Measurements from ENCODE around the gene PADI3.

PADI3 gene

GRCh38 chr1:17248781-17249180 is at the start of gene PADI3:
Gene PADI3 (plus strand): TSS chr1:17249098. CDS start chr1:17249138, 40 bp downstream.
- Mint-ChIP-seq H3K4me1 (ENCODE audit: low read depth) (peaks cover 19% of the 10 kb centered on the region), H3K4me3 (no peak within 1 kb of the TSS), H3K27me3 (peaks cover 5% of the 10 kb centered on the region), H3K9me3 (no peaks in the 10 kb centered on the region), H3K27ac (no peak within 1 kb of the TSS), H3K36me3 (ENCODE audit: low read depth) (no peaks in the 10 kb centered on the region)
- intact Hi-C loops (cut with micrococcal nuclease), result no loop called here

DNA sequence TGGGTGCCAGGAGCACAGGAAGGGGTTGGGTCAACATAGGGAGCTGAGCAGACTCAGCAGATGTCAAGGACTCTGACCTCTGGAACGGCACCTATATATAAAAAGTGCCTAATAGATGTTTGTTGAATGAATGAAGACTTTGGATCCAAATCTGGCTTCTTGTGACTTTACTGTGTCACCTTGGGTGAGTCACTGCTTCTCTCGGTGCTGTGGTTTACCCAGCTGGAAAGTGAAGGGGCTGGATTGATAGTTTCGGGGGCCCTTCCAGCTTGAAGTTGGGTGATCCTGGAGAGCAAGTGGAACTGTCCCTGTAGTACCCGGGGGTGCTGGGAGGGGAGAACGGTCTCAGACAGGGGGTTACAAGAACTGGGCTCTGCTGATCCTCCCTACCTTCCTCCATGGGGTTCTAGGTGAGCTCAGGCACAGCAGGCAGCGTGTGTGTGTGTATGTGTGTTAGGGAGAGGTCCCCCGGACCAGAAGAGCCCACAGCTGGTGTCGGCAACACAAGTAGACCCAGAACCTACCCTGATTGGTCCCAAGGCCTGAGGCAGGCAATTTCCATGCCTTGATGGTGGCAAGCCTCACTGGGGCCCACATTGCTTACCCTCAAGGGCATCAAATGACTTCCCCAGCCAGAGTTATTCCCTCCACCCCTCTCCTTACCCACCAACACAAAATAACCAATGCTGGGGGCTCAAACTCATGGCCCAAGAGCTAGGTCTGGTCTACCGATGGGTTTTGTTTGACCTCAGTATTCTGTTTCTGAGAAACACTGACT is 49.4 kb upstream of the PADI3 start:
- Mint-ChIP-seq H3K4me1 (ENCODE audit: low read depth) (peaks cover 11% of the 10 kb centered on the region), H3K36me3 (ENCODE audit: low read depth) (no peaks in the 10 kb centered on the region), H3K4me3 (no peak overlapping the region), H3K27ac (no peak overlapping the region), H3K9me3 (no peaks in the 10 kb centered on the region), H3K27me3 (peaks cover 18% of the 10 kb centered on the region)
- intact Hi-C loops (cut with micrococcal nuclease), result no loop called here

DNA sequence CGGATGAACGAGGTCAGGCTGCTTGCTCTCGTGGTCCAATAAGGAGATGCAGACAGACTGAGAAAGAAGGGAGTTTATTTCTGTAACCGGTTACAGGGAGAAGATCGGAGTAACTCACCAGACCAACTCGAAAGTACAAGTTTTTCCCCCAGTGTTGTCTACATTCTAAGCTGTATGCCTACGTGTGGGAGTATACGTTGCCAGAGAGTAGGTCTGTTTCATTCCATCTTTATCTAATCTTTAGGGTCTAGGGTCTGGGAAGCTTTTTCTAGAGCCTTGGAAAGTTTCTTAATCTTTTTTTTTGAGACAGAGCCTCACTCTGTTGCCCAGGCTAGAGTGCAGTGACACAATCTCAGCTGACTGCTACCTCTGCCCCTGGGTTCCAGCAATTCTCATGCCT is 48.7 kb upstream of the PADI3 start:
- H3K27ac Mint-ChIP-seq, result no peak overlapping the region
- intact Hi-C loops (cut with micrococcal nuclease), result no loop called here
- peaks cover 11% of the 10 kb centered on the region for H3K4me1 Mint-ChIP-seq (ENCODE audit: low read depth)
- peaks cover 15% of the 10 kb centered on the region for H3K27me3 Mint-ChIP-seq
- H3K4me3 Mint-ChIP-seq, result no peak overlapping the region
- no peaks in the 10 kb centered on the region for H3K36me3 Mint-ChIP-seq (ENCODE audit: low read depth)
- H3K9me3 Mint-ChIP-seq, result no peaks in the 10 kb centered on the region

DNA sequence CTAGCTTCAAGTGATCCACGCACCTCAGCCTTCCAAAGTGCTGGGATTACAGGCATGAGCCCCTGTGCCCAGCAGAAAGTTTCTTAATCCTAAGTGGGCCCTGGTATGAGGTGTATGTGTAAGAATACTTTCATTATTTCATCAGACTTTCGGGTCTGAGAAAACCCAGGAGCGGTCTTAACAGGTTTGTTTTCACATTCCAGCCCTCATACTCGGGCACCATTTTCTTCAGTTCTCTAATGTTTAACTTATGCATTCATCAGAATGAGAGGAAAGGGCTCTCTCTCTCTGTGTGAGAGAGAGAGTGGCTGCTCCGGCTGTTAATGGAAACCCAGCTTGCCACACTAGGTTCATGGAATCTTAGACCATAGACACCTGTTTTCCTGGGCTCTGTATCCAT is 48.1 kb upstream of the PADI3 start:
- no peak overlapping the region for H3K27ac Mint-ChIP-seq
- H3K4me3 Mint-ChIP-seq, result no peak overlapping the region
- intact Hi-C loops (cut with micrococcal nuclease), result no loop called here
- H3K27me3 Mint-ChIP-seq, result peaks cover 18% of the 10 kb centered on the region
- H3K4me1 Mint-ChIP-seq (ENCODE audit: low read depth), result peaks cover 11% of the 10 kb centered on the region
- no peaks in the 10 kb centered on the region for H3K9me3 Mint-ChIP-seq
- H3K36me3 Mint-ChIP-seq (ENCODE audit: low read depth), result no peaks in the 10 kb centered on the region

DNA sequence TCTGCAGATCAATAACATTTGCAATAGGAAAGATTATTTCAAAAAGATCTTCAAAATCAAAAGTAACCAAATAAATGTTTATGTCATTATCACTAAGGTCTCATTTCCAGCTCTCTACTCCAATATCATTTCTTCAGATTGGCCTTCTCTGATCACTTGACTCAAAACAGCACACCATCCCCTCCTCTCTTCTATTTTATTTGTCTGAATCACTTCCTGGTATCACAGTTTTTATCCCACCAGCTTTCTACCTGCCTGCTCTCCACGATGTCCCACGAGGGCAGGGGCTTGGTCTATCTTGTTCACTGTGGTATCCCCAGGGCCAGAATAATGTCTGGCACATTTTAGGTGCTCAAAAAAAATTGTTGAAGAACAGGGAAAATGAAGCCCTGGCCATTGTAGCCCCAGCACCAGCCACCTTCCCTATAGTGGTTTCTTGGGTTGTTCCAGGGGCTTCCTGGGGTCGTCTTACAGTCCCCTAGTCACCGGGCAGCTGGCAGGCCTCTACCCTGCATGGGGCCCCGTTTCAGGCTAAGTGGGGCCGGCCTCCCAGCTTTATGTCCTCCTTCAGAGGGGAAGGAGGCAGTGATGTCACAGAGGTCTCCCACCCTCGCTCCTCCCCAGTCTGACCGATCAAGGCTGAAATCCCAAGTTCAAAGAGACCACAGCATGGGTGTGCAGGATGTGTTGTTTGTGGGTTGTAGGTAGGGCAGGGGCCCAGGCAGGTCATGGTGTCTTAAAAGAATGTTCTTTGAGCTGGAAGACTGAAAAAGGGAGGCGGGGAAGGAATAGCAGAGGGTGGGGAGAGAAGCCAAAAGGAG is 47.5 kb upstream of the PADI3 start:
- Mint-ChIP-seq H3K27me3 (peaks cover 20% of the 10 kb centered on the region), H3K27ac (peak overlapping the region; percentile 43), H3K4me3 (no peak overlapping the region), H3K36me3 (ENCODE audit: low read depth) (no peaks in the 10 kb centered on the region), H3K4me1 (ENCODE audit: low read depth) (peaks cover 11% of the 10 kb centered on the region), H3K9me3 (no peaks in the 10 kb centered on the region)
- intact Hi-C loops (cut with micrococcal nuclease), result no loop called here

GRCh38 chr1:17204546-17205440 is 44.1 kb upstream of the PADI3 start, which contains the start of gene PADI1:
Gene PADI1 (plus strand): TSS chr1:17205128. CDS start chr1:17205218, 90 bp downstream.
- H3K27ac Mint-ChIP-seq, result no peak within 1 kb of the TSS
- peaks cover 30% of the 10 kb centered on the region for H3K4me1 Mint-ChIP-seq (ENCODE audit: low read depth)
- intact Hi-C loops (cut with micrococcal nuclease), result no loop called here
- H3K9me3 Mint-ChIP-seq, result no peaks in the 10 kb centered on the region
- no peak within 1 kb of the TSS for H3K4me3 Mint-ChIP-seq
- H3K27me3 Mint-ChIP-seq, result peaks cover 21% of the 10 kb centered on the region
- no peaks in the 10 kb centered on the region for H3K36me3 Mint-ChIP-seq (ENCODE audit: low read depth)

GRCh38 chr1:17205652-17206051 is 43.2 kb upstream of the PADI3 start:
- H3K27ac Mint-ChIP-seq, result no peak overlapping the region
- no peaks in the 10 kb centered on the region for H3K36me3 Mint-ChIP-seq (ENCODE audit: low read depth)
- peaks cover 21% of the 10 kb centered on the region for H3K27me3 Mint-ChIP-seq
- peaks cover 30% of the 10 kb centered on the region for H3K4me1 Mint-ChIP-seq (ENCODE audit: low read depth)
- no peaks in the 10 kb centered on the region for H3K9me3 Mint-ChIP-seq
- intact Hi-C loops (cut with micrococcal nuclease), result no loop called here
- no peak overlapping the region for H3K4me3 Mint-ChIP-seq

DNA sequence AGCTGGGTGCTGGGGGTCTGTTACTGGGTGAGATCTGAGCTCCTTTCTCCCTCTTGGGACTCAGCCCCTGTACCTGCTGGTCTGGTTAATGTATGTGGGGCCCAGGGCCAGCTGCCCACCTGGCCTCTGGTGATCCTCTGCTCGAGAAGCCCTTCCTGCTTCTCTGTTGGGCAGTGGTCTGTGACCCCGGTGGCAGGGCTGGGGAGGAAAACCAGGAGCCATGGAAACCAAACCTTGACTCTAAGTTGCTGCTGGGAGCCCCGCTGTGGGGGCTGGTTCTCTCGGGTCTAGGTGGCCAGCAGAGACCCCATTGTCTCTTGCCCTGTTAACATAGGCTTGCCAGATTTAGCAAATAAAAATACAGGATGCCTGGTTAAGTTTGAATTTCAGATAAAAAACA is 42.7 kb upstream of the PADI3 start:
- no peak overlapping the region for H3K4me3 Mint-ChIP-seq
- H3K4me1 Mint-ChIP-seq (ENCODE audit: low read depth), result peaks cover 30% of the 10 kb centered on the region
- intact Hi-C loops (cut with micrococcal nuclease), result no loop called here
- H3K36me3 Mint-ChIP-seq (ENCODE audit: low read depth), result no peaks in the 10 kb centered on the region
- no peak overlapping the region for H3K27ac Mint-ChIP-seq
- H3K27me3 Mint-ChIP-seq, result peaks cover 21% of the 10 kb centered on the region
- no peaks in the 10 kb centered on the region for H3K9me3 Mint-ChIP-seq

GRCh38 chr1:17207046-17207445 is 41.9 kb upstream of the PADI3 start:
- no peak overlapping the region for H3K4me3 Mint-ChIP-seq
- H3K36me3 Mint-ChIP-seq (ENCODE audit: low read depth), result no peaks in the 10 kb centered on the region
- peaks cover 25% of the 10 kb centered on the region for H3K4me1 Mint-ChIP-seq (ENCODE audit: low read depth)
- intact Hi-C loops (cut with micrococcal nuclease), result no loop called here
- H3K27me3 Mint-ChIP-seq, result peaks cover 18% of the 10 kb centered on the region
- H3K9me3 Mint-ChIP-seq, result no peaks in the 10 kb centered on the region
- no peak overlapping the region for H3K27ac Mint-ChIP-seq

GRCh38 chr1:17207540-17207939 is 41.4 kb upstream of the PADI3 start:
- Mint-ChIP-seq H3K27ac (no peak overlapping the region), H3K4me1 (ENCODE audit: low read depth) (peaks cover 26% of the 10 kb centered on the region), H3K4me3 (no peak overlapping the region), H3K9me3 (no peaks in the 10 kb centered on the region), H3K36me3 (ENCODE audit: low read depth) (no peaks in the 10 kb centered on the region), H3K27me3 (peaks cover 22% of the 10 kb centered on the region)
- intact Hi-C loops (cut with micrococcal nuclease), result no loop called here

DNA sequence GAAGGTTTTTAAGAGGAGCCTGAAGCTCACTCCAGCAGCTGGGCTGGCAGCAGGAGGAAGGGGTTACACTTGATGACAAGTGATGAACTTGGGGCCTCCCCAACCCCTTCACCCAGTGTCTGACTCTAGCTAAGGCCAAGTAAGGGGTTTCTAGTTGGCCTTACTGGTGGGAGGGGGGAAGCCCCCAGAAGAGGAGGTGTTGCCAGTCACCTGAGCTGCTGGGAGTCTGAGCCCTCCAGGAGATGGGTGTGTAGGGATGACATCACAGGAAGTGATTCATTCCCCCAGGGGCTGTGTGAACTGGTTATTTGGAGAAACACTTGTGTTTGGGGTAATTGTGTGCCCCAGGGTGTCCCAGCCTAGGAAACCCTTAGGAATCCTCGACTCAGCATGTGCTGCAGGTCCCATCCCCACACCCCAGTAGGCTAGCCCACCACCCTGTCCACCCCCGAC is 40.9 kb upstream of the PADI3 start:
- Mint-ChIP-seq H3K27me3 (peaks cover 24% of the 10 kb centered on the region), H3K27ac (no peak overlapping the region), H3K4me1 (ENCODE audit: low read depth) (peaks cover 30% of the 10 kb centered on the region), H3K4me3 (no peak overlapping the region), H3K9me3 (no peaks in the 10 kb centered on the region), H3K36me3 (ENCODE audit: low read depth) (no peaks in the 10 kb centered on the region)
- intact Hi-C loops (cut with micrococcal nuclease), result no loop called here

- Mint-ChIP-seq H3K27me3 (peaks cover 26% of the 10 kb centered on the region), H3K4me1 (ENCODE audit: low read depth) (peaks cover 33% of the 10 kb centered on the region), H3K9me3 (no peaks in the 10 kb centered on the region), H3K4me3 (no peak overlapping the region), H3K27ac (peak overlapping the region; percentile 35), H3K36me3 (ENCODE audit: low read depth) (no peaks in the 10 kb centered on the region)
- intact Hi-C loops (cut with micrococcal nuclease), result no loop called here
Measured at GRCh38 chr1:17208546-17208945, 40.4 kb upstream of the PADI3 start.

DNA sequence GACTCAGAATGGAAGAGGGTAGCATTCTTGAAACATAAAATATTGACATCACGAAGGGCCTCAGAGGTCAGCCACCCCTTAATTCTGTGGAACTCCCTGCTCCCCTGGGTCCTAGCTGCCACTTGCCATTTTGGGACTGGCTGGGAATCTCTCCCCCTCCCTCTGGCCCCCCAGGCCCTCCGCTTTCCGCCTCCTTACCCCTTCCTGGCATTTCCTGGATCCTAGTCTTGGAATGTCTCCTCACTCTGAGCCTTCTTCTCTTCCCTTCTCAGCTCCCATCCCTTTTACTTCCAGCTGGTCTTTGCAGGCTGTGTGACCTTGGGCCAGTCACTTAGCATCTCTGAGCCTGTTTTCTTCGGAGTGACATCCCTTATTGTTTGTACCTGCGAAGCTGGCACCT is 39.5 kb upstream of the PADI3 start:
- intact Hi-C loops (cut with micrococcal nuclease), result no loop called here
- no peak overlapping the region for H3K27ac Mint-ChIP-seq
- peaks cover 33% of the 10 kb centered on the region for H3K4me1 Mint-ChIP-seq (ENCODE audit: low read depth)
- H3K27me3 Mint-ChIP-seq, result peaks cover 26% of the 10 kb centered on the region
- H3K9me3 Mint-ChIP-seq, result no peaks in the 10 kb centered on the region
- H3K36me3 Mint-ChIP-seq (ENCODE audit: low read depth), result no peaks in the 10 kb centered on the region
- H3K4me3 Mint-ChIP-seq, result no peak overlapping the region
